SK-N-SH treated with all-trans-retinoic acid at 6 μM for 48 hours (cell line): Measurements from ENCODE around the gene PSMD3.
"Not testable (repeated sequence)": the region's sequence is repeated elsewhere in the genome, so short reads cannot be mapped to it uniquely, and the experiment has no call there.

ENCODE experiments used
- ATAC-seq: fragments of 200-7000 bp; cut with Tn5 transposase; 3 replicates; pipeline ENCODE4 v1.9.1; 2020; ENCODE audit warnings: mild to moderate bottlenecking, moderate library complexity
- ARNTL ChIP-seq: fragments of 450-650 bp; formaldehyde crosslinking; IDR thresholded peaks from 2 replicates; pipeline ENCODE4 v1.5.0; 2020; ENCODE audit warnings: low read depth, mild to moderate bottlenecking, moderate library complexity, borderline replicate concordance
- BACH2 ChIP-seq: fragments of 250-450 bp; sonication (Bioruptor Pico); IDR thresholded peaks from 2 replicates; pipeline ENCODE4 v1.9.0; 2021; ENCODE audit warnings: mild to moderate bottlenecking, borderline replicate concordance
- CREB5 ChIP-seq: fragments of 250-450 bp; sonication (Bioruptor Pico); IDR thresholded peaks from 2 replicates; pipeline ENCODE4 v1.5.1; 2020; ENCODE audit warnings: low read depth, mild to moderate bottlenecking, moderate library complexity
- CSDC2 ChIP-seq: fragments of 250-450 bp; sonication (Bioruptor Pico); IDR thresholded peaks from 2 replicates; pipeline ENCODE4 v1.5.0; 2020; ENCODE audit warnings: mild to moderate bottlenecking, moderate library complexity
- GLIS3 ChIP-seq: fragments of 250-450 bp; sonication (Bioruptor Pico); IDR thresholded peaks from 2 replicates; pipeline ENCODE4 v1.5.0; 2020; ENCODE audit warnings: mild to moderate bottlenecking, moderate library complexity
- OSR1 ChIP-seq: fragments of 250-450 bp; sonication (Bioruptor Pico); IDR thresholded peaks from 2 replicates; pipeline ENCODE4 v1.8.0; 2022; ENCODE audit warnings: moderate library complexity, mild to moderate bottlenecking, inconsistent platforms
- POU6F1 ChIP-seq: fragments of 250-450 bp; sonication (Bioruptor Pico); IDR thresholded peaks from 2 replicates; pipeline ENCODE4 v1.8.0; 2021; ENCODE audit warnings: low read depth, mild to moderate bottlenecking, moderate library complexity, borderline replicate concordance
- PPARA ChIP-seq: fragments of 250-450 bp; sonication (Bioruptor Pico); IDR thresholded peaks from 2 replicates; pipeline ENCODE4 v1.5.0; 2020; ENCODE audit warnings: mild to moderate bottlenecking, borderline replicate concordance
- SNAI2 ChIP-seq: fragments of 250-450 bp; sonication (Bioruptor Pico); IDR thresholded peaks from 2 replicates; pipeline ENCODE4 v1.5.0; 2020; ENCODE audit warnings: mild to moderate bottlenecking, moderate library complexity
- TCF4 ChIP-seq: fragments of 250-450 bp; sonication (Bioruptor Pico); IDR thresholded peaks from 2 replicates; pipeline ENCODE4 v1.8.0; 2021; ENCODE audit warnings: mild to moderate bottlenecking, moderate library complexity, borderline replicate concordance
- TOX ChIP-seq: fragments of 250-450 bp; sonication (Bioruptor Pico); IDR thresholded peaks from 2 replicates; pipeline ENCODE4 v1.8.0; 2021; ENCODE audit warnings: mild to moderate bottlenecking, moderate library complexity, borderline replicate concordance
- ZFP3 ChIP-seq: fragments of 250-450 bp; sonication (Bioruptor Pico); IDR thresholded peaks from 2 replicates; pipeline ENCODE4 v1.5.0; 2020; ENCODE audit warnings: mild to moderate bottlenecking, moderate library complexity
- ZFP30 ChIP-seq: fragments of 450-650 bp; formaldehyde crosslinking; IDR thresholded peaks from 2 replicates; pipeline ENCODE4 v1.5.0; 2022; ENCODE audit warnings: mild to moderate bottlenecking, moderate library complexity
- ZNF565 ChIP-seq: fragments of 450-650 bp; formaldehyde crosslinking; conservative IDR thresholded peaks from 2 replicates; pipeline ENCODE4 v1.5.0; 2020; ENCODE audit warnings: low read depth, mild to moderate bottlenecking, moderate library complexity
- ZNF8 ChIP-seq: fragments of 450-650 bp; formaldehyde crosslinking; IDR thresholded peaks from 2 replicates; pipeline ENCODE4 v1.5.0; 2020; ENCODE audit warnings: mild to moderate bottlenecking, moderate library complexity
- TF ChIP-seq, protein P1 (sequence below): fragments of 250-450 bp; sonication (Bioruptor Pico); IDR thresholded peaks from 2 replicates; pipeline ENCODE4 v1.8.0; 2020; ENCODE audit warnings: mild to moderate bottlenecking, moderate library complexity, borderline replicate concordance
- TF ChIP-seq, protein P2 (sequence below): fragments of 250-450 bp; sonication (Bioruptor Pico); IDR thresholded peaks from 2 replicates; pipeline ENCODE4 v1.5.0; 2020; ENCODE audit warnings: mild to moderate bottlenecking, moderate library complexity

The PSMD3 gene

DNA sequence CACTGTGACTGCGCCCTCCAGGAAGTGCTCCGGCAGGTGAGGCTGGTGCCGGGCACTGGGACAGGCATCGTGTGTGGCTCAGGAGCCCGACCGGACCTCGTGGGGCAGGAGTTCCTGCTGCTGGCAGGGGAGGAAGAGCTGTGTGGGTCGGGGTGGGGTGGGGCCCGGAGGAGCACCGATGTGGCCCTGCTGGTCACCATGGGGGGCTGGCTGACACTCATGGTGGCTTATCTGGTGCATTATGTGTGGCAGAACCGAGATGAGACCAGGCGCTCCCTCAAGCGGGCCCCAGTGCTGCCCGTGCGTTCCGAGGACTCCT, 36.3 kb upstream of the PSMD3 start (continued):
- TF ChIP-seq, protein P1, sequence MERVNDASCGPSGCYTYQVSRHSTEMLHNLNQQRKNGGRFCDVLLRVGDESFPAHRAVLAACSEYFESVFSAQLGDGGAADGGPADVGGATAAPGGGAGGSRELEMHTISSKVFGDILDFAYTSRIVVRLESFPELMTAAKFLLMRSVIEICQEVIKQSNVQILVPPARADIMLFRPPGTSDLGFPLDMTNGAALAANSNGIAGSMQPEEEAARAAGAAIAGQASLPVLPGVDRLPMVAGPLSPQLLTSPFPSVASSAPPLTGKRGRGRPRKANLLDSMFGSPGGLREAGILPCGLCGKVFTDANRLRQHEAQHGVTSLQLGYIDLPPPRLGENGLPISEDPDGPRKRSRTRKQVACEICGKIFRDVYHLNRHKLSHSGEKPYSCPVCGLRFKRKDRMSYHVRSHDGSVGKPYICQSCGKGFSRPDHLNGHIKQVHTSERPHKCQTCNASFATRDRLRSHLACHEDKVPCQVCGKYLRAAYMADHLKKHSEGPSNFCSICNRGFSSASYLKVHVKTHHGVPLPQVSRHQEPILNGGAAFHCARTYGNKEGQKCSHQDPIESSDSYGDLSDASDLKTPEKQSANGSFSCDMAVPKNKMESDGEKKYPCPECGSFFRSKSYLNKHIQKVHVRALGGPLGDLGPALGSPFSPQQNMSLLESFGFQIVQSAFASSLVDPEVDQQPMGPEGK = no peak
- no peak for TF ChIP-seq ZFP3
- TF ChIP-seq ZNF8 (CRISPR knock-in tag) = no peak
- TF ChIP-seq TOX (CRISPR knock-in tag) = no peak

GRCh38 chr17:39946551-39947330, 33.9 kb upstream of the PSMD3 start:
- no peak for TF ChIP-seq POU6F1 (CRISPR knock-in tag)
- TF ChIP-seq ZNF565 = no peak
- TF ChIP-seq GLIS3 (CRISPR knock-in tag) = no peak
- TF ChIP-seq BACH2 (CRISPR knock-in tag) = no peak
- TF ChIP-seq ZNF8 (CRISPR knock-in tag) = no peak
- no peak for TF ChIP-seq SNAI2 (CRISPR knock-in tag)
- no peak for TF ChIP-seq OSR1 (CRISPR knock-in tag)
- TF ChIP-seq PPARA (CRISPR knock-in tag) = no peak
- no peak for TF ChIP-seq CREB5
- TF ChIP-seq, protein P2, sequence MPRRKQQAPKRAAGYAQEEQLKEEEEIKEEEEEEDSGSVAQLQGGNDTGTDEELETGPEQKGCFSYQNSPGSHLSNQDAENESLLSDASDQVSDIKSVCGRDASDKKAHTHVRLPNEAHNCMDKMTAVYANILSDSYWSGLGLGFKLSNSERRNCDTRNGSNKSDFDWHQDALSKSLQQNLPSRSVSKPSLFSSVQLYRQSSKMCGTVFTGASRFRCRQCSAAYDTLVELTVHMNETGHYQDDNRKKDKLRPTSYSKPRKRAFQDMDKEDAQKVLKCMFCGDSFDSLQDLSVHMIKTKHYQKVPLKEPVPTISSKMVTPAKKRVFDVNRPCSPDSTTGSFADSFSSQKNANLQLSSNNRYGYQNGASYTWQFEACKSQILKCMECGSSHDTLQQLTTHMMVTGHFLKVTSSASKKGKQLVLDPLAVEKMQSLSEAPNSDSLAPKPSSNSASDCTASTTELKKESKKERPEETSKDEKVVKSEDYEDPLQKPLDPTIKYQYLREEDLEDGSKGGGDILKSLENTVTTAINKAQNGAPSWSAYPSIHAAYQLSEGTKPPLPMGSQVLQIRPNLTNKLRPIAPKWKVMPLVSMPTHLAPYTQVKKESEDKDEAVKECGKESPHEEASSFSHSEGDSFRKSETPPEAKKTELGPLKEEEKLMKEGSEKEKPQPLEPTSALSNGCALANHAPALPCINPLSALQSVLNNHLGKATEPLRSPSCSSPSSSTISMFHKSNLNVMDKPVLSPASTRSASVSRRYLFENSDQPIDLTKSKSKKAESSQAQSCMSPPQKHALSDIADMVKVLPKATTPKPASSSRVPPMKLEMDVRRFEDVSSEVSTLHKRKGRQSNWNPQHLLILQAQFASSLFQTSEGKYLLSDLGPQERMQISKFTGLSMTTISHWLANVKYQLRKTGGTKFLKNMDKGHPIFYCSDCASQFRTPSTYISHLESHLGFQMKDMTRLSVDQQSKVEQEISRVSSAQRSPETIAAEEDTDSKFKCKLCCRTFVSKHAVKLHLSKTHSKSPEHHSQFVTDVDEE (CRISPR knock-in tag) = no peak
- no peak for TF ChIP-seq ZFP30 (CRISPR knock-in tag)
- no peak for TF ChIP-seq TOX (CRISPR knock-in tag)
- TF ChIP-seq ARNTL (CRISPR knock-in tag) = no peak
- TF ChIP-seq, protein P1 = no peak
- no peak for ATAC-seq

DNA sequence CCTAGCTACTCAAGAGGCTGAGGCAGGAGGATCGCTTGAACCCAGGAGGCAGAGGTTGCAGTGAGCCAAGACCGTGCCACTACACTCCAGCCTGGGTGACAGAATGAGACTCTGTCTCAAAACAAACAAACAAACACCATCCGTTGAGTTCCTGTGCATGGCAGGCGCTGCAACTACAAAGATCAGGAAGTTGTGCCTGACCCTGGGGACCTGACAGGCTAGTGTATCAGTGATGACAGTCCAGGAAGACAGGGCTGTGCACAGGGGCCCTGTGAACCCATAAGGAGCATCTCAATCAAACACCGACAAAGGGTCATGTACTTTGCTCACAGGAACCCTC, 32.1 kb upstream of the PSMD3 start:
- ATAC-seq = not testable (repeated sequence)

DNA sequence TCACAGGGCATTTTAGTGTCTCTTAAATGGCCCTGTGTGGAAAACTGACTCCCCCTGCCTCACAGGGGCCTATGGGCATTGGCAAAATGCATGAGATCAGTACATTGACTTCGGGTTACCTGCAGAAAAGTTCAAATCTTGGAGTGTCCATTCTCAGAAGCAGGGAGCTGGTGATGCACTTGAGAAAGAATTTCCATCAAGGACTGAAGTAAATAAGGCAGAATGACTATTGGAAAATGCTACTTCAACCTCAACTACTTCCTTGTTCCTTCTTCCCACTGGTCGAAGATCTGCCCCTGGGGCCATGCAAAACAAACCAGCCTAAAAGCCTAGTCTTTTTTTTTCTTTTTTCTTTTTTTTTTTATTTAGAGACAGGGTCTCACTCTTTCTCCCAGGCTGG, 31.6 kb upstream of the PSMD3 start:
- no peak for TF ChIP-seq TCF4 (CRISPR knock-in tag)
- TF ChIP-seq PPARA (CRISPR knock-in tag) = no peak
- TF ChIP-seq OSR1 (CRISPR knock-in tag) = no peak
- TF ChIP-seq CSDC2 (CRISPR knock-in tag) = no peak
- no peak for ATAC-seq
